Endothelial cell of umbilical vein (primary cell): Measurements from ENCODE around the gene CCDC85C. TPM values are rescaled to one million over a fixed set of nuclear protein-coding genes. Genes with fewer than 3 reads are reported as not detected.

Experiments
- BruUV-seq: library from RNA; stranded (reverse); fragments of 400-500 nt; replicated peaks from 2 replicates; lab custom pipeline; 2021; lab: Mats Ljungman, UMichigan
- CTCF ChIA-PET: fragments of 300-600, 350-600 bp; sonication (Branson Sonifier 250); formaldehyde crosslinking; loops from one replicate; lab custom pipeline; 2021; ENCODE audit warnings: antibody characterized with exemption, inconsistent platforms; lab: Charles Lee
- POLR2A ChIA-PET: fragments of 300-600, 350-600 bp; sonication (Branson Sonifier 250); formaldehyde crosslinking; loops from one replicate; lab custom pipeline; 2021; ENCODE audit warnings: antibody characterized with exemption, inconsistent platforms; lab: Charles Lee
- DNase-seq: peaks from one replicate; pipeline ENCODE4 v3.0.0-alpha.2; 2011; ENCODE audit warnings: low read depth, low spot score
- FAIRE-seq: peaks from 2 replicates; lab custom pipeline; 2011; peaks lifted over from hg19 to GRCh38; lab: Jason Lieb, UNC
- H2AFZ ChIP-seq: 2 replicates; pipeline ENCODE4 v1.6.0; 2012; ENCODE audit warnings: low read depth, low read length, control low read depth, inconsistent platforms
- H3K27ac ChIP-seq: 2 replicates; pipeline ENCODE4 v1.5.1; 2011; ENCODE audit warnings: low read depth, mild to moderate bottlenecking, control low read depth, low read length, moderate library complexity; ENCODE audit not compliant: insufficient read depth
- H3K27me3 ChIP-seq, 2 experiments: 2 replicates each; pipeline versions ENCODE4 v1.6.0 to v1.6.1; 2011; ENCODE audit warnings: low read length in 2 of 2, mixed read lengths in 1 of 2; ENCODE audit not compliant: control insufficient read depth in 2 of 2, insufficient read depth in 2 of 2
- H3K36me3 ChIP-seq, 2 experiments: 2 replicates in 1 of 2; 3 replicates in 1 of 2; pipeline ENCODE4 v1.5.1; 2011; ENCODE audit warnings: low read length in 2 of 2, mild to moderate bottlenecking in 1 of 2, moderate library complexity in 1 of 2; ENCODE audit not compliant: control insufficient read depth in 2 of 2, insufficient read depth in 2 of 2; ENCODE audit errors: extremely low read depth in 1 of 2
- H3K4me1 ChIP-seq: 3 replicates; pipeline ENCODE4 v1.5.1; 2011; ENCODE audit warnings: mild to moderate bottlenecking, low read length; ENCODE audit not compliant: control insufficient read depth, insufficient read depth; ENCODE audit errors: extremely low read depth
- H3K4me2 ChIP-seq: 2 replicates; pipeline ENCODE4 v1.6.1; 2011; ENCODE audit warnings: low read length, control low read depth, mixed read lengths; ENCODE audit not compliant: insufficient read depth
- H3K4me3 ChIP-seq, 3 experiments: fragments of 200-600 bp in 1 of 3; sonication (generic), shearing (Covaris generic) in 1 of 3; replicated peaks in 1 of 3; 2 replicates each; pipeline ENCODE4 v1.5.1; 2011 to 2016; ENCODE audit warnings: control low read depth in 3 of 3, low read length in 3 of 3, mild to moderate bottlenecking in 2 of 3, inconsistent platforms in 1 of 3, low read depth in 1 of 3, moderate library complexity in 1 of 3; ENCODE audit not compliant: insufficient read depth in 1 of 3
- H3K79me2 ChIP-seq: 2 replicates; pipeline ENCODE4 v1.6.0; 2012; ENCODE audit warnings: low read length, inconsistent platforms; ENCODE audit not compliant: control insufficient read depth, insufficient read depth
- H3K9ac ChIP-seq: replicated peaks from 2 replicates; pipeline ENCODE3; 2011; ENCODE audit warnings: low read length, control low read depth; ENCODE audit not compliant: insufficient read depth; ENCODE audit errors: extremely low read depth
- H3K9me1 ChIP-seq: replicated peaks from 3 replicates; pipeline ENCODE4 v1.6.0; 2011; ENCODE audit warnings: mild to moderate bottlenecking, low read length; ENCODE audit not compliant: control insufficient read depth, insufficient read depth; ENCODE audit errors: extremely low read depth
- H3K9me3 ChIP-seq: replicated peaks from 2 replicates; pipeline ENCODE4 v1.5.1; 2012; ENCODE audit warnings: low read length, inconsistent platforms; ENCODE audit not compliant: control insufficient read depth, insufficient read depth
- H4K20me1 ChIP-seq: replicated peaks from 2 replicates; pipeline ENCODE3; 2011; ENCODE audit warnings: mild to moderate bottlenecking, low read length; ENCODE audit not compliant: control insufficient read depth, insufficient read depth; ENCODE audit errors: extremely low read depth
- GATA2 ChIP-seq: IDR thresholded peaks from 2 replicates; pipeline ENCODE4 v1.7.0; 2011; ENCODE audit warnings: low read depth, mild to moderate bottlenecking, moderate library complexity, mixed read lengths, low read length; ENCODE audit not compliant: insufficient read length, insufficient read depth
- JUN ChIP-seq: IDR thresholded peaks from 2 replicates; pipeline ENCODE4 v1.6.1; 2011; ENCODE audit warnings: borderline replicate concordance, low read depth; ENCODE audit not compliant: insufficient read length, insufficient read depth
- dilution Hi-C: fragments of 300-500 bp; cut with MboI; formaldehyde crosslinking; loops from one replicate; pipeline ENCODE4 v1.15.0; 2019; ENCODE audit warnings: low sequenced_read_pairs; ENCODE audit not compliant: extremely low pct_ligation_motif_present
- intact Hi-C: fragments of 100-400 bp; cut with micrococcal nuclease; formaldehyde crosslinking; loops from one replicate; pipeline ENCODE4 v1.10.0; 2022
- polyA plus RNA-seq, 4 experiments: library from polyadenylated mRNA; depleted of rRNA in 3 of 4; stranded (reverse) in 3 of 4; unstranded in 1 of 4; fragments of >200 nt; gene quantifications; 2 replicates each; pipeline versions ENCODE4 v1.2.1 to v1.2.3, GENCODE V29; 2011 to 2012; ENCODE audit warnings: missing spikeins in 1 of 4
- total RNA-seq: library from RNA; stranded (reverse); gene quantifications from 2 replicates; pipeline ENCODE4 v1.2.3, GENCODE V29; 2021
- TF ChIP-seq, protein P1 (sequence below): IDR thresholded peaks from 2 replicates; pipeline ENCODE4 v1.6.1; 2011; ENCODE audit not compliant: insufficient read depth, insufficient read length

The CCDC85C gene
- total and polyA plus RNA-seq, 2 donors (not counting 3 experiments of a cell fraction or from before 2014, with no cell fraction given), result 7.5 to 17.8 TPM

GRCh38 chr14:99601361-99601831, 2.6 kb downstream of the CCDC85C start:
- ChIA-PET POLR2A (no interaction called here), CTCF (interaction anchor here (0.9 to 8.0 kb wide), 10 partner anchors 8 to 78 kb away, joined by 3 to 61 read pairs (median 4); no protein-coding TSS in a partner anchor)
- dilution Hi-C loops, result no loop called here
- no peak for TF ChIP-seq JUN
- no peak overlapping the region for H3K9ac ChIP-seq
- no peaks in the 10 kb centered on the region for H3K9me3 ChIP-seq
- H2AFZ ChIP-seq, result no peak overlapping the region
- no peak overlapping the region for H3K4me2 ChIP-seq
- no peaks in the 10 kb centered on the region for H3K9me1 ChIP-seq
- intact Hi-C loops, result loop anchor here (5.0 kb wide), 1 partner anchor 151 kb away; no protein-coding TSS in a partner anchor
- no peaks in the 10 kb centered on the region for H4K20me1 ChIP-seq
- no peaks in the 10 kb centered on the region for H3K36me3 ChIP-seq
- H3K4me1 ChIP-seq, result peaks cover 30% of the 10 kb centered on the region
- no peaks in the 10 kb centered on the region for H3K79me2 ChIP-seq
- peaks cover 0 to 5% of the 10 kb centered on the region in 2 experiments for H3K27me3 ChIP-seq
- no peak overlapping the region for H3K27ac ChIP-seq
- FAIRE-seq (no peak), DNase-seq (no peak)
- BruUV-seq, result no TSS peak
- no peak overlapping the region for H3K4me3 ChIP-seq

GRCh38 chr14:99600232-99600888, 3.6 kb downstream of the CCDC85C start:
- Histone ChIP-seq H3K36me3 (no peaks in the 10 kb centered on the region), H3K79me2 (no peaks in the 10 kb centered on the region), H3K9me3 (no peaks in the 10 kb centered on the region), H3K4me1 (peaks cover 37% of the 10 kb centered on the region), H3K9ac (no peak overlapping the region), H3K9me1 (no peaks in the 10 kb centered on the region), H3K27me3 (peaks cover 0 to 5% of the 10 kb centered on the region in 2 experiments), H2AFZ (no peak overlapping the region), H3K4me2 (no peak overlapping the region), H3K27ac (no peak overlapping the region), H3K4me3 (no peak overlapping the region), H4K20me1 (no peaks in the 10 kb centered on the region)
- FAIRE-seq (peak; percentile 66), DNase-seq (no peak)
- no TSS peak for BruUV-seq
- peak; percentile 83 for TF ChIP-seq GATA2
- TF ChIP-seq, protein P1, sequence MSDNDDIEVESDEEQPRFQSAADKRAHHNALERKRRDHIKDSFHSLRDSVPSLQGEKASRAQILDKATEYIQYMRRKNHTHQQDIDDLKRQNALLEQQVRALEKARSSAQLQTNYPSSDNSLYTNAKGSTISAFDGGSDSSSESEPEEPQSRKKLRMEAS, result no peak
- intact Hi-C loops (loop anchor here (5.0 kb wide), 1 partner anchor 152 kb away; no protein-coding TSS in a partner anchor), dilution Hi-C loops (no loop called here)
- POLR2A ChIA-PET, result no interaction called here
- CTCF ChIA-PET, result interaction anchor here (1.1 to 8.0 kb wide), 3 partner anchors 9 to 25 kb away, joined by 3 to 61 read pairs (median 8); no protein-coding TSS in a partner anchor
